Loucy (cell line): ENCODE data around the gene CSH1.
"Not testable (repeated sequence)": the region's sequence is repeated elsewhere in the genome, so short reads cannot be mapped to it uniquely, and the experiment has no call there.

ENCODE experiments used
- H2AFZ ChIP-seq: fragments of 200-600 bp; sonication (generic); 2 replicates; pipeline ENCODE4 v1.6.0; 2016; ENCODE audit warnings: antibody characterized with exemption, mild to moderate bottlenecking, low read length, moderate library complexity
- H3F3A ChIP-seq: fragments of 200-600 bp; 2 replicates; pipeline ENCODE4 v1.6.0; 2016; ENCODE audit warnings: antibody characterized with exemption, low read depth, mild to moderate bottlenecking
- H3K27me3 ChIP-seq: fragments of 200-600 bp; sonication (generic); 2 replicates; pipeline ENCODE4 v1.6.1; 2014; ENCODE audit warnings: low read length, mild to moderate bottlenecking; ENCODE audit not compliant: insufficient read depth, poor library complexity, severe bottlenecking
- H3K36me3 ChIP-seq: fragments of 200-600 bp; sonication (generic); 2 replicates; pipeline ENCODE4 v1.6.1; 2016; ENCODE audit warnings: low read length; ENCODE audit not compliant: insufficient read depth
- H3K4me1 ChIP-seq: fragments of 200-600 bp; sonication (generic); 2 replicates; pipeline ENCODE4 v1.5.1; 2014; ENCODE audit warnings: low read length, mild to moderate bottlenecking; ENCODE audit not compliant: insufficient read depth, poor library complexity, severe bottlenecking
- H3K4me2 ChIP-seq: fragments of 200-600 bp; sonication (generic); 2 replicates; pipeline ENCODE4 v1.6.0; 2014; ENCODE audit warnings: antibody characterized with exemption, low read length, low read depth, mild to moderate bottlenecking; ENCODE audit not compliant: poor library complexity, severe bottlenecking
- H3K4me3 ChIP-seq: fragments of 200-600 bp; sonication (generic); 2 replicates; pipeline ENCODE4 v1.5.1; 2014; ENCODE audit warnings: low read length, mild to moderate bottlenecking, mixed read lengths; ENCODE audit not compliant: poor library complexity, severe bottlenecking
- H3K79me2 ChIP-seq: fragments of 200-600 bp; sonication (generic); 2 replicates; pipeline ENCODE4 v1.6.1; 2014; ENCODE audit warnings: low read length; ENCODE audit not compliant: insufficient read depth
- H3K9ac ChIP-seq: fragments of 200-600 bp; sonication (generic); 2 replicates; pipeline ENCODE4 v1.6.0; 2014; ENCODE audit warnings: mild to moderate bottlenecking, low read depth, low read length, moderate library complexity; ENCODE audit not compliant: poor library complexity, severe bottlenecking
- H3K9me2 ChIP-seq: fragments of 200-600 bp; sonication (generic); replicated peaks from 2 replicates; pipeline ENCODE4 v1.6.1; 2016; ENCODE audit warnings: low read depth, low read length, mixed read lengths
- H3K9me3 ChIP-seq: fragments of 200-600 bp; sonication (generic); 2 replicates; pipeline ENCODE4 v1.6.1; 2014; ENCODE audit warnings: mild to moderate bottlenecking, antibody characterized with exemption, low read length, low read depth; ENCODE audit not compliant: insufficient read depth
- H4K20me1 ChIP-seq: fragments of 200-600 bp; sonication (generic); 2 replicates; pipeline ENCODE4 v1.6.0; 2014; ENCODE audit warnings: antibody characterized with exemption, low read length, mild to moderate bottlenecking; ENCODE audit not compliant: insufficient read depth, poor library complexity, severe bottlenecking
- CTCF ChIP-seq: fragments of 200-600 bp; sonication (generic); conservative IDR thresholded peaks from 2 replicates; pipeline ENCODE4 v1.5.1; 2014; ENCODE audit warnings: mild to moderate bottlenecking, antibody characterized with exemption, low read length
- EZH2phosphoT487 ChIP-seq: fragments of 200-600 bp; IDR thresholded peaks from 2 replicates; pipeline ENCODE4 v1.6.1; 2018; ENCODE audit warnings: antibody characterized with exemption, mild to moderate bottlenecking, moderate library complexity, borderline replicate concordance

CSH1 gene

DNA sequence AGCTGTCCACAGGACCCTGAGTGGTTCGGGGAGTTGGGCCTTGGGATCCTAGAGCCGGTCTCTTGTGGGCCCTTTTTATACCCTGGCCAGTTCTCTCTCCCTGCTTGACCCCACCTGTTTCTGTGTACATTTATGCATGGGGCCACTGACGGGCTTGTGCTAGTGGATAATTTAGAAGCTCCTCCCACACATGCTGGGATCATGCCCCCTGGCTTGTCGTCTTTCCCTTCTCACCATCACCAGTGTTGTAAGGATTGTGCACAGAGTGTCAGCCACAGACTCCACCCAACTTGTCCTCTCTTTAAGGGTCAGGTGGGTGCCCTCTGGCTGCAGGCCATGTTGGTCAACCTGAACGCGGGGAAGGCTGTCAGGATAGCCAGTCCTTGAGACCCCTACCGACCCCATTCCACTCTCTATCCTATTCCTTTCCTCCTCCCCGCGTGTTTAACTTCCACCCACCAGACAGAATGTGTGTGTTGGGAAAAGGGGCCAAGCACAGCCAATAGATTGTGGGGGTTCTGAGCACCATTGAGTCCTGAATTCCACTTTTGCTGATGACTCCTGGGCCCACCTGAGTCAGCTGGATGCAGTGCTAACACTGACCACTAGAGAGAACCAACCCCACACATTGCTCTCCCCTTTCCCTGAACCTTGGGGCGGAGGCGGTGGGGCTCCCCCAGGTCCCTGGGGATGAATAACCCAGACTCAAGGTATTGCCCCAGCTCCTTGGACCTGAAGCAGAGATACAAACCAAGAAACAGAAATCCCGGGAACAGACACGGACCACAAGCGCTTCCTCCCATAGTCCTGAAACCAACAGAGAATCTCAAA lies at the start of gene CSH1:
TSS of gene CSH1 (minus strand) at position 51 of the 831 bp plus-strand sequence. CDS start 63 bp downstream, outside the sequence.
- not testable (repeated sequence) for H3K4me1 ChIP-seq, H3K79me2 ChIP-seq, H4K20me1 ChIP-seq, H3K4me2 ChIP-seq, H3K9me2 ChIP-seq, H2AFZ ChIP-seq, H3K27me3 ChIP-seq, H3K9ac ChIP-seq, H3K4me3 ChIP-seq, H3K36me3 ChIP-seq, H3K9me3 ChIP-seq, H3F3A ChIP-seq

GRCh38 chr17:63945784-63946439 lies 49.5 kb upstream of the CSH1 start:
- Histone ChIP-seq H3K27me3 (no peaks in the 10 kb centered on the region), H3K4me1 (peaks cover 59% of the 10 kb centered on the region), H3K4me3 (peak overlapping the region; percentile 71)

GRCh38 chr17:63944736-63945499 lies 48.5 kb upstream of the CSH1 start:
- no peaks in the 10 kb centered on the region for H3K27me3 ChIP-seq
- no peaks in the 10 kb centered on the region for H3K36me3 ChIP-seq
- no peaks in the 10 kb centered on the region for H3F3A ChIP-seq
- H3K4me3 ChIP-seq = no peak overlapping the region
- no peaks in the 10 kb centered on the region for H3K9me2 ChIP-seq
- H3K9me3 ChIP-seq = no peaks in the 10 kb centered on the region
- TF ChIP-seq CTCF (no peak), EZH2phosphoT487 (no peak)
- peaks cover 6% of the 10 kb centered on the region; the same call in 1 of the 2 replicates for H3K79me2 ChIP-seq
- H3K4me1 ChIP-seq = peaks cover 53% of the 10 kb centered on the region
- peak overlapping the region; percentile 84 for H3K9ac ChIP-seq
- no peak overlapping the region for H2AFZ ChIP-seq
- H3K4me2 ChIP-seq = no peak overlapping the region
- no peaks in the 10 kb centered on the region for H4K20me1 ChIP-seq

More at GRCh38 chr17:63945784-63946439, 49.5 kb upstream of the CSH1 start:
- H2AFZ ChIP-seq = 0 out of 2 replicates have a peak overlapping the region, but pooled peaks have one; percentile 47
- peaks cover 6% of the 10 kb centered on the region; the same call in 1 of the 2 replicates for H3K79me2 ChIP-seq
- peak overlapping the region; percentile 84 for H3K9ac ChIP-seq
- H4K20me1 ChIP-seq = no peaks in the 10 kb centered on the region
- H3K9me2 ChIP-seq = no peaks in the 10 kb centered on the region
- no peaks in the 10 kb centered on the region for H3F3A ChIP-seq
- no peak for TF ChIP-seq EZH2phosphoT487
- TF ChIP-seq CTCF = peak; percentile 31; the same call in 1 of the 2 replicates
- no peaks in the 10 kb centered on the region for H3K9me3 ChIP-seq
- H3K36me3 ChIP-seq = no peaks in the 10 kb centered on the region
- H3K4me2 ChIP-seq = peak overlapping the region; percentile 95
